Panc1 (cell line): ENCODE measurements around the gene OR4D1.

Experiments
- POLR2AphosphoS5 ChIP-seq: IDR thresholded peaks from 2 replicates; pipeline ENCODE4 v1.6.1; 2012; ENCODE audit warnings: mild to moderate bottlenecking, low read depth, low read length, moderate library complexity
- SIN3A ChIP-seq: IDR thresholded peaks from 2 replicates; pipeline ENCODE4 v1.6.1; 2012; ENCODE audit warnings: low read depth, mild to moderate bottlenecking, low read length, moderate library complexity, borderline replicate concordance; ENCODE audit not compliant: insufficient read depth
- TF ChIP-seq, protein P1 (sequence below): fragments of 450-650 bp; IDR thresholded peaks from 2 replicates; pipeline ENCODE4 v1.5.1; 2017; ENCODE audit warnings: mild to moderate bottlenecking
- TF ChIP-seq, protein P2 (sequence below), 2 experiments: IDR thresholded peaks; 2 replicates each; pipeline ENCODE4 v1.6.1; 2011 to 2012; ENCODE audit warnings: low read depth in 2 of 2, control low read depth in 1 of 2, low read length in 1 of 2, mild to moderate bottlenecking in 1 of 2, moderate library complexity in 1 of 2; ENCODE audit not compliant: insufficient read depth in 1 of 2

DNA sequence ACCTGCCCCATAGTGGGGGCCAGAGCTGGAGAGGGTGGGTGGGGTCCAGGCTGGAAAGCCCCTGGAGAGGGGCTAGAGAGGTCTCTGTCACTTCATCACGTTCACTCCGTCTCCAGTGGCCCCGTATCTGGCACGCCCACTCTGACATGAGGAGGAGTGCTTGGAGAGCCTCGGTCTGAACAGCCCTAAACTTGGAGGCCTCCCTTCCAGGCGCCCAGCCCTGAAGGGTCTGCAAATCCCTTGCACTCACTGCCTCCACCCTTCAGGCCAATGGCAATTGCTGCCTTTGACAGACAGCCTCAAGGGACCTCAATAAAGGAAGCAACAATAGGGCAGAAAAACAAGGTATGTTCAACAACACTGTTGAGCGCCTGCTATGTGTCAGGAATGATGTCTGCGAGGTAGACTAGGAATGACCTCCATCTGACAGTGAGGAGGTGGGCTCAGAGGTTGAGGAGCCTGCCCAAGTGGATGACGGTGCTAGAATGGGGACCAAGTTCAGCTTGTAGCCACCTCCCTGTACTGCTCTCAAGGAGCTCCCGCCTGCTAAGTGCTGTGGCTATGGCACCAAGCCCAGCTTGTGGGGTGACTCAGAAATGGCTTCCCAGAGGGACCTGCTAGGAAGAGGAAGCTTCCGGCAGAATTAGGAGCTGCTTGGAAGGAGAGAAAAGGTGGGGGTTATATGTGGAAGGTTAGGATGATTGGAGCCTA lies 41.4 kb downstream of the OR4D1 start:
- TF ChIP-seq, protein P1, sequence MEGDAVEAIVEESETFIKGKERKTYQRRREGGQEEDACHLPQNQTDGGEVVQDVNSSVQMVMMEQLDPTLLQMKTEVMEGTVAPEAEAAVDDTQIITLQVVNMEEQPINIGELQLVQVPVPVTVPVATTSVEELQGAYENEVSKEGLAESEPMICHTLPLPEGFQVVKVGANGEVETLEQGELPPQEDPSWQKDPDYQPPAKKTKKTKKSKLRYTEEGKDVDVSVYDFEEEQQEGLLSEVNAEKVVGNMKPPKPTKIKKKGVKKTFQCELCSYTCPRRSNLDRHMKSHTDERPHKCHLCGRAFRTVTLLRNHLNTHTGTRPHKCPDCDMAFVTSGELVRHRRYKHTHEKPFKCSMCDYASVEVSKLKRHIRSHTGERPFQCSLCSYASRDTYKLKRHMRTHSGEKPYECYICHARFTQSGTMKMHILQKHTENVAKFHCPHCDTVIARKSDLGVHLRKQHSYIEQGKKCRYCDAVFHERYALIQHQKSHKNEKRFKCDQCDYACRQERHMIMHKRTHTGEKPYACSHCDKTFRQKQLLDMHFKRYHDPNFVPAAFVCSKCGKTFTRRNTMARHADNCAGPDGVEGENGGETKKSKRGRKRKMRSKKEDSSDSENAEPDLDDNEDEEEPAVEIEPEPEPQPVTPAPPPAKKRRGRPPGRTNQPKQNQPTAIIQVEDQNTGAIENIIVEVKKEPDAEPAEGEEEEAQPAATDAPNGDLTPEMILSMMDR, result no peak
- no peak for TF ChIP-seq SIN3A
- no peak for TF ChIP-seq POLR2AphosphoS5
- TF ChIP-seq, protein P2, sequence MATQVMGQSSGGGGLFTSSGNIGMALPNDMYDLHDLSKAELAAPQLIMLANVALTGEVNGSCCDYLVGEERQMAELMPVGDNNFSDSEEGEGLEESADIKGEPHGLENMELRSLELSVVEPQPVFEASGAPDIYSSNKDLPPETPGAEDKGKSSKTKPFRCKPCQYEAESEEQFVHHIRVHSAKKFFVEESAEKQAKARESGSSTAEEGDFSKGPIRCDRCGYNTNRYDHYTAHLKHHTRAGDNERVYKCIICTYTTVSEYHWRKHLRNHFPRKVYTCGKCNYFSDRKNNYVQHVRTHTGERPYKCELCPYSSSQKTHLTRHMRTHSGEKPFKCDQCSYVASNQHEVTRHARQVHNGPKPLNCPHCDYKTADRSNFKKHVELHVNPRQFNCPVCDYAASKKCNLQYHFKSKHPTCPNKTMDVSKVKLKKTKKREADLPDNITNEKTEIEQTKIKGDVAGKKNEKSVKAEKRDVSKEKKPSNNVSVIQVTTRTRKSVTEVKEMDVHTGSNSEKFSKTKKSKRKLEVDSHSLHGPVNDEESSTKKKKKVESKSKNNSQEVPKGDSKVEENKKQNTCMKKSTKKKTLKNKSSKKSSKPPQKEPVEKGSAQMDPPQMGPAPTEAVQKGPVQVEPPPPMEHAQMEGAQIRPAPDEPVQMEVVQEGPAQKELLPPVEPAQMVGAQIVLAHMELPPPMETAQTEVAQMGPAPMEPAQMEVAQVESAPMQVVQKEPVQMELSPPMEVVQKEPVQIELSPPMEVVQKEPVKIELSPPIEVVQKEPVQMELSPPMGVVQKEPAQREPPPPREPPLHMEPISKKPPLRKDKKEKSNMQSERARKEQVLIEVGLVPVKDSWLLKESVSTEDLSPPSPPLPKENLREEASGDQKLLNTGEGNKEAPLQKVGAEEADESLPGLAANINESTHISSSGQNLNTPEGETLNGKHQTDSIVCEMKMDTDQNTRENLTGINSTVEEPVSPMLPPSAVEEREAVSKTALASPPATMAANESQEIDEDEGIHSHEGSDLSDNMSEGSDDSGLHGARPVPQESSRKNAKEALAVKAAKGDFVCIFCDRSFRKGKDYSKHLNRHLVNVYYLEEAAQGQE (IDR thresholded peaks at IDR 0.05; ENCODE audit: insufficient read depth in 1 of 2, low read depth in 2 of 2, low read length in 1 of 2), result no peak
